KOPT-K1 (cell line): ENCODE data around the gene KRTCAP2.
"Not testable (repeated sequence)": the region's sequence is repeated elsewhere in the genome, so short reads cannot be mapped to it uniquely, and the experiment has no call there.

ENCODE experiments used
- H3K27ac ChIP-seq: fragments of 200-600 bp; sonication (generic); 2 replicates; pipeline ENCODE4 v1.5.1; 2016; ENCODE audit warnings: antibody characterized with exemption, mild to moderate bottlenecking, low read depth, low read length; ENCODE audit not compliant: poor library complexity, severe bottlenecking
- H3K36me3 ChIP-seq: fragments of 200-600 bp; sonication (generic); 2 replicates; pipeline ENCODE4 v1.5.1; 2017; ENCODE audit warnings: antibody characterized with exemption, mild to moderate bottlenecking, low read length, moderate library complexity; ENCODE audit not compliant: insufficient read depth
- H3K9me3 ChIP-seq: fragments of 200-600 bp; sonication (generic); 2 replicates; pipeline ENCODE4 v1.5.1; 2017; ENCODE audit warnings: antibody characterized with exemption, low read length, mild to moderate bottlenecking; ENCODE audit not compliant: insufficient read depth, poor library complexity, severe bottlenecking

The KRTCAP2 gene

GRCh38 chr1:155172732-155173477 lies at the start of gene KRTCAP2:
TSS of gene KRTCAP2 (minus strand) at chr1:155173304. CDS start at chr1:155173224, 80 bp downstream.
- H3K36me3 ChIP-seq, result peaks cover 31% of the 10 kb centered on the region
- H3K27ac ChIP-seq, result peak within 1 kb of the TSS; percentile 89
- H3K9me3 ChIP-seq, result no peaks in the 10 kb centered on the region

GRCh38 chr1:155220211-155220965 lies 47.3 kb upstream of the KRTCAP2 start:
- H3K9me3 ChIP-seq, H3K27ac ChIP-seq: not testable (repeated sequence)
- H3K36me3 ChIP-seq, result peaks cover 33% of the 10 kb centered on the region; the same call in 1 of the 2 replicates

GRCh38 chr1:155219592-155220031 lies 46.5 kb upstream of the KRTCAP2 start:
- Histone ChIP-seq H3K36me3 (peaks cover 33% of the 10 kb centered on the region; the same call in 1 of the 2 replicates), H3K9me3 (no peaks in the 10 kb centered on the region), H3K27ac (no peak overlapping the region)

- Histone ChIP-seq H3K36me3 (peaks cover 27% of the 10 kb centered on the region; the same call in 1 of the 2 replicates), H3K9me3 (no peaks in the 10 kb centered on the region), H3K27ac (no peak overlapping the region)
These were observed 45.9 kb upstream of the KRTCAP2 start for GRCh38 chr1:155218854-155219591.

- not testable (repeated sequence) for H3K9me3 ChIP-seq, H3K27ac ChIP-seq
- peaks cover 21% of the 10 kb centered on the region; the same call in 1 of the 2 replicates for H3K36me3 ChIP-seq
These were observed 41.6 kb upstream of the KRTCAP2 start for GRCh38 chr1:155214702-155215101.

DNA sequence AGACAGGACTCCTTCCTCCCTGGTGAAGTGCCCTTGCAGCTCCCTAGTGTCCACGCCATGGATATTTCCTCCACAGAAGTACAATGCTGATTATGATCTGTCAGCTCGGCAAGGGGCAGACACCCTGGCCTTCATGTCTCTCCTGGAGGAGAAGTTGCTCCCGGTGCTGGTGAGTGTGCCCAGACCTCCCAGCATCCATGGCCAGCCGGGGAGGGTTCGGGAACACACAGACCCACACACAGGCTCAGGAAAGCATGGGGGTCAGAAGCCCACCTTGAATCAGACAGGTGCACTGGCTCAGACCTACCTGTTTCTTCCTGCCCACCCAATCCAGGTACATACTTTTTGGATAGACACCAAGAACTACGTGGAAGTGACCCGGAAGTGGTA lies 38.9 kb upstream of the KRTCAP2 start:
- H3K9me3 ChIP-seq, H3K27ac ChIP-seq: not testable (repeated sequence)
- H3K36me3 ChIP-seq, result peaks cover 16% of the 10 kb centered on the region; the same call in 1 of the 2 replicates

- not testable (repeated sequence) for H3K27ac ChIP-seq, H3K9me3 ChIP-seq
- H3K36me3 ChIP-seq, result peaks cover 16% of the 10 kb centered on the region; the same call in 1 of the 2 replicates
These were observed 38.4 kb upstream of the KRTCAP2 start for GRCh38 chr1:155211381-155212050.

- Histone ChIP-seq H3K36me3 (peaks cover 8% of the 10 kb centered on the region; the same call in 1 of the 2 replicates), H3K27ac (no peak overlapping the region), H3K9me3 (no peaks in the 10 kb centered on the region)
These were observed 37.4 kb upstream of the KRTCAP2 start for GRCh38 chr1:155210314-155211104.

- Histone ChIP-seq H3K36me3 (no peaks in the 10 kb centered on the region; the same call in 1 of the 2 replicates), H3K27ac (peak overlapping the region; percentile 73), H3K9me3 (no peaks in the 10 kb centered on the region)
These were observed 36.2 kb upstream of the KRTCAP2 start for GRCh38 chr1:155209312-155209721.

- Histone ChIP-seq H3K27ac (peak within 1 kb of the TSS; percentile 73), H3K9me3 (no peaks in the 10 kb centered on the region), H3K36me3 (no peaks in the 10 kb centered on the region; the same call in 1 of the 2 replicates)
These were observed 35.6 kb upstream of the KRTCAP2 start, which contains the start of gene MTX1 for GRCh38 chr1:155208541-155209311. TSS of gene MTX1 (plus strand) at chr1:155208695. CDS start at chr1:155208805, 110 bp downstream.

DNA sequence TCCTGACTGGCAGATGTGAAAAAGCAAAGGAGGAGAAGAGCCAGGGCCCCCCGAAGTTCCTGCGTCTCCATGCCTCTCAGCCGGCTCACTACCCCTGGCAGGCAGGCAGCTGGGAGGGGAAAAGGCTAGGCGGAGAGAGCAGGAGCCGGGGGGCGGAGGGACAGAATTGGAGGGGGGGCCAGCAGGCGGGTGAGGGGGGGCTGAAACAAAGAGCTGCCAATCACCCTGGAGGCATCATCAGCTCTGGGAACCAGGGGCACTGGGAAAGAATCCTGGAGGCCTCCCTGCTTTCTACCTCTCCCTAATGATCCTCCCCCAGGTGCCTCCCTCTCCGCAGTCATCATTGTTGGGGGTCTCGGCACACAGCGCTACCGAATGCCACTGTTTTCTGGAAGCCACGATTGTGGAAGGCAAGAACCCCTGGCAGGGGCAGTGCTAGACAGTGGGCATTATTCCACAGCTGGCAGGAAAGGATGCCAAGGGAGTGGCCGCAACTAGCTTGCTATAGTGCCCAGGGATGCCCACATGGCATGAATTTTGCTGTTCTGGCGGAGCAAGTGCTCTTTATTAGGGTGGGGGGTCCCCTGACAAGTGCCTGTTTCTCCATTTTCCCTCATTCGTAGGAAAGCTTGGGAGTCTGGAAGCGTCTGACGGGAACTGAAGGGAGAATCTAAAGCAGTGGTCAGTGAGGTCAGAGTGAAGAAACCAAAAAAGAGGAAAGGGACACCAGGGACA lies 34.9 kb upstream of the KRTCAP2 start, which contains the start of gene THBS3:
THBS3 (minus strand) TSS at position 92 of the 735 bp plus-strand sequence; CDS start at position 71, 21 bp downstream.
- H3K9me3 ChIP-seq, result no peaks in the 10 kb centered on the region
- peak within 1 kb of the TSS; percentile 73 for H3K27ac ChIP-seq
- H3K36me3 ChIP-seq, result no peaks in the 10 kb centered on the region; the same call in 1 of the 2 replicates

DNA sequence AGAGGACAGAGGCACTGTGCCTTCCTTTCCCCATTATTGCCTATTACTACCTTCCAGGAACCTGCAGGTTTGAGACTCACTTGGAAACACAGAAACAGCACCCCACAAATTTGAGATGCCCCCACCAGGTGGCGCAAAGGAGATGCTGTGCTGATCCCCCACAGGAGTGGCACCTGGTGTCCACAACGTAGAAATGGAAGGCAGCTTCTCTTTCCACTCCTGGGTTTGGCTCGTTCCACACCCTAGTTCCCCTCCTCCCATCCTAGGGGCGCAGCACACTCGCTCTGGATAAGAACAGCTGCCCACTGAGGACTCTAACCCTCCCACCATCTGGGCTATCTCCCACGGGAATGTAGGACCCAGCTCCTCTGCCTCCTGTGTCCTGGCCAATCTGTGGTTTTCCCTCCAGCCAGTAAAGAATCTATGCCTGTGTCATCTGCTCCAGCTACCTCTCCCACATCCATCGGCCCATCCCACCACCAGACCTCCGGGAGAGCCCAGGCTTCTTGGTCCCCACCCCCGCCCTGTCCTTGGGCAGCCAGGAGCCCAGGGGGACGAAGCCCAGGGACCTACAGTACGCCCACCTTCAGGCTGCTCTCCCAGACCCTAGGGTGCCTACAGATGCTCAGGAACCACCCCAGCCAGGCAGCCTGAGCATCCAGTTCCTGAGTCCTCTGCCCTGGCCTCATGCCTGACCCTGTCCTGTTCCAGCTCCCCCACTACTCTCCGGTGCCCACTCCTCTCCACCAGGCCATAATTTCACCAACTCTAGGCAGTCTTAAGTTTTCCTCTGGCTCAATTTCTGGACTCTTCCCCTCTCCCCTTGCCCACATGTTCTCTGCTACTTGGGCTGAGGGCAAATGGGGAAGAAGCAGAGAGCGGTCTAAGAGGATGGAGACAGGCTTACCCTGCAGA lies 34.0 kb upstream of the KRTCAP2 start:
- Histone ChIP-seq H3K36me3 (no peaks in the 10 kb centered on the region; the same call in 1 of the 2 replicates), H3K9me3 (no peaks in the 10 kb centered on the region), H3K27ac (peak overlapping the region; percentile 11)
